ENCODE data around the gene PPIE. TPM values are rescaled to one million over a fixed set of nuclear protein-coding genes. Genes with fewer than 3 reads are reported as not detected.
"Not testable (repeated sequence)": the region's sequence is repeated elsewhere in the genome, so short reads cannot be mapped to it uniquely, and the experiment has no call there.

The PPIE gene
- total and polyA plus RNA-seq, 2 donors (not counting 1 experiment from before 2014, with no cell fraction given) = 68.6 to 78.3 TPM

DNA sequence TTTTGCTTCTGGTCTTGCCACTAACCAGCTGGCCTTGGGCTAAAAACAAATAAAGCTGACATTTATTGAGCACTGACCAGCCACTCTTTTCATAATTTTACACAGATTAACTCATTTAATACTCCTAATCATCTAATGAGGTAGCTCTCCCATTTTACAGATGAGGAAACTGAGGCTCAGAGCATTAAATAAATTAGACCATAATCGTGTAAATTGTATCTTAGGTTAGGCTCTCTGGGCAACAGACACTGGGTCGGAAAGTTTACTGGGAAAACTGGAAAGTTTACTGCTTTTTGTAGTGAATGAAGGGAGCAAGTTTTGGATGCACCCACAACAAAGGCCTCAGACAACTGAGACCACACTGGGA lies 42.6 kb downstream of the PPIE start:
- Mint-ChIP-seq H3K9me3 (ENCODE audit: insufficient read depth) (no peaks in the 10 kb centered on the region), H3K27me3 (peaks cover 3% of the 10 kb centered on the region), H3K4me3 (no peak overlapping the region), H3K4me1 (peaks cover 7% of the 10 kb centered on the region), H3K27ac (no peak overlapping the region)
- DNase-seq (no peak), ATAC-seq (ENCODE audit: low read depth) (no peak)
- no peak overlapping the region for H3K9ac ChIP-seq (ENCODE audit: low read length)
- no peaks in the 10 kb centered on the region for H3K4me1 ChIP-seq (ENCODE audit: control insufficient read depth in 2 of 2, insufficient read depth in 2 of 2, low read length in 2 of 2)
- no peaks in the 10 kb centered on the region for H4K20me1 ChIP-seq (ENCODE audit: control insufficient read depth, insufficient read depth, low read length, poor library complexity, severe bottlenecking)
- H3K27me3 ChIP-seq (replicated peaks in 1 of 4; ENCODE audit: control extremely low read depth in 1 of 4, control insufficient read depth in 3 of 4, insufficient read depth in 4 of 4, low read length in 3 of 4) = no peaks in the 10 kb centered on the region
- H2AFZ ChIP-seq (ENCODE audit: insufficient read depth, low read depth, low read length, poor library complexity, severe bottlenecking) = no peak overlapping the region
- no peaks in the 10 kb centered on the region for H3K79me2 ChIP-seq (ENCODE audit: control insufficient read depth, insufficient read depth, low read length)
- TF ChIP-seq CTCF (IDR thresholded peaks at IDR 0.05) = no peak
- TF ChIP-seq EZH2 (IDR thresholded peaks at IDR 0.05; ENCODE audit: borderline replicate concordance, insufficient read depth, low read depth, low read length, poor library complexity, severe bottlenecking) = no peak
- ChIA-PET CTCF (interaction anchor here (1.0 kb wide), 1 partner anchor 14 kb away, joined by 3 read pairs; no protein-coding TSS in a partner anchor), POLR2A (no interaction called here)
- H3K9me3 ChIP-seq (ENCODE audit: control extremely low read depth in 1 of 3, control insufficient read depth in 2 of 3, insufficient read depth in 1 of 3, low read length in 2 of 3) = peaks cover 0 to 3% (median 0%) of the 10 kb centered on the region in 3 donors
- no peak overlapping the region for H3K4me3 ChIP-seq (ENCODE audit: control extremely low read depth in 1 of 5, extremely low read depth in 1 of 5, insufficient read depth in 1 of 5, low read depth in 2 of 5, low read length in 4 of 5)
- no peak overlapping the region for H3K4me2 ChIP-seq (replicated peaks; ENCODE audit: low read depth, low read length, poor library complexity, severe bottlenecking)
- no peaks in the 10 kb centered on the region for H3K36me3 ChIP-seq (replicated peaks in 1 of 2; ENCODE audit: control extremely low read depth in 1 of 2, control insufficient read depth in 1 of 2, extremely low read depth in 1 of 2, insufficient read depth in 2 of 2, low read length in 1 of 2)
- no CpG with 5 or more reads among the region's 2 CpGs for WGBS (ENCODE audit: insufficient coverage)
- H3K27ac ChIP-seq (ENCODE audit: low read length in 2 of 2) = no peak overlapping the region
- intact Hi-C loops (cut with micrococcal nuclease) = no loop called here

DNA sequence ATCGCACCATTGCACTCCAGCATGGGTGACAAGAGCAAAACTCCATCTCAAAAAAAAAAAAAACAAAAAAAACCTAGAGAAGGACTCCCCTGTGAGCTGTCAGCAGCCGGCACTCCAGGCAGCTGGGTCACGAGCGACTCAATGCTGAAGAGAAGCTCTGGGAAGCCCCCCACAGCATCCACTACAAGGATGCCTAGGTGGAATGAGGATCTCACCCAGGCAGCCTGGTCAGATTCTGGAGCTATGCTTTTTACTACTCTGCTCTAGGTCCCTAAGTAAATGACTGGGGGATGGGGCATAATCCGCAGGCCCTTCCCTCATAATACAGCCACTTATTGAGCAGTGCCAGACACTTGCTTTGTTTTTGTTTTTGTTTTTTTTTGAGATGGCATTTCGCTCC lies 43.4 kb downstream of the PPIE start:
- H3K36me3 ChIP-seq (replicated peaks in 1 of 2; ENCODE audit: control extremely low read depth in 1 of 2, control insufficient read depth in 1 of 2, extremely low read depth in 1 of 2, insufficient read depth in 2 of 2, low read length in 1 of 2) = no peaks in the 10 kb centered on the region
- no peak overlapping the region for H3K27ac Mint-ChIP-seq
- H3K4me3 ChIP-seq (ENCODE audit: control extremely low read depth in 1 of 5, extremely low read depth in 1 of 5, insufficient read depth in 1 of 5, low read depth in 2 of 5, low read length in 4 of 5) = no peak overlapping the region
- H3K27me3 Mint-ChIP-seq = peaks cover 4% of the 10 kb centered on the region
- intact Hi-C loops (cut with micrococcal nuclease) = no loop called here
- ChIA-PET POLR2A (interaction anchor here (0.6 kb wide), 1 partner anchor 17 kb away, joined by 5 read pairs; no protein-coding TSS in a partner anchor), CTCF (interaction anchor here (1.0 to 1.2 kb wide), 2 partner anchors 15 to 18 kb away, joined by 3 read pairs; no protein-coding TSS in a partner anchor)
- H3K4me1 ChIP-seq (ENCODE audit: control insufficient read depth in 2 of 2, insufficient read depth in 2 of 2, low read length in 2 of 2) = no peaks in the 10 kb centered on the region
- no peak for TF ChIP-seq CTCF (IDR thresholded peaks at IDR 0.05)
- no peak for TF ChIP-seq EZH2 (IDR thresholded peaks at IDR 0.05; ENCODE audit: borderline replicate concordance, insufficient read depth, low read depth, low read length, poor library complexity, severe bottlenecking)
- H3K79me2 ChIP-seq (ENCODE audit: control insufficient read depth, insufficient read depth, low read length) = no peaks in the 10 kb centered on the region
- no CpG with 5 or more reads among the region's 6 CpGs for WGBS (ENCODE audit: insufficient coverage)
- H2AFZ ChIP-seq (ENCODE audit: insufficient read depth, low read depth, low read length, poor library complexity, severe bottlenecking) = no peak overlapping the region
- peaks cover 0 to 3% (median 0%) of the 10 kb centered on the region in 3 donors for H3K9me3 ChIP-seq (ENCODE audit: control extremely low read depth in 1 of 3, control insufficient read depth in 2 of 3, insufficient read depth in 1 of 3, low read length in 2 of 3)
- no peak overlapping the region for H3K27ac ChIP-seq (ENCODE audit: low read length in 2 of 2)
- no peak for DNase-seq
- no peak overlapping the region for H3K9ac ChIP-seq (ENCODE audit: low read length)
- H3K4me3 Mint-ChIP-seq = no peak overlapping the region
- no peak for ATAC-seq (ENCODE audit: low read depth)
- peaks cover 0 to 5% (median 0%) of the 10 kb centered on the region in 4 experiments for H3K27me3 ChIP-seq (replicated peaks in 1 of 4; ENCODE audit: control extremely low read depth in 1 of 4, control insufficient read depth in 3 of 4, insufficient read depth in 4 of 4, low read length in 3 of 4)
- peaks cover 3% of the 10 kb centered on the region for H3K4me1 Mint-ChIP-seq
- H3K9me3 Mint-ChIP-seq (ENCODE audit: insufficient read depth) = no peaks in the 10 kb centered on the region
- H3K4me2 ChIP-seq (replicated peaks; ENCODE audit: low read depth, low read length, poor library complexity, severe bottlenecking) = no peak overlapping the region
- no peaks in the 10 kb centered on the region for H4K20me1 ChIP-seq (ENCODE audit: control insufficient read depth, insufficient read depth, low read length, poor library complexity, severe bottlenecking)

DNA sequence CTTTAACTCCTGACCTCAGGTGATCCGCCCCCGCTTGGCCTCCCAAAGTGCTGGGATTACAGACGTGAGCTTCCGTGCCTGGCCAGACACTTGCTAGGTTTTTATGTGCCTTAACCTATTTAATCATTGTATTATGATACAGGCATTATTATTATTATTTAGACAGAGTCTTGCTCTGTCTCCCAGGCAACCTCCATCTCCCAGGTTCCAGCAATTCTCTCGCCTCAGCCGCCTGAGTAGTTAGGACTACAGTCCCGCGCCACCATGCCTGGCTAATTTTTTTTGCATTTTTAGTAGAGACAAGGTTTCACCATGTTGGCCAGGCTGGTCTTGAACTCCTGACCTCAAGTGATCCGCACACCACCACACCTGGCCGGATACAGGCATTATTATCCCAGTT lies 44.0 kb downstream of the PPIE start:
- H3K27ac ChIP-seq (ENCODE audit: low read length in 2 of 2); H3K27ac Mint-ChIP-seq; DNase-seq; H3K4me3 Mint-ChIP-seq; H4K20me1 ChIP-seq (ENCODE audit: control insufficient read depth, insufficient read depth, low read length, poor library complexity, severe bottlenecking); H3K4me3 ChIP-seq (ENCODE audit: control extremely low read depth in 1 of 5, extremely low read depth in 1 of 5, insufficient read depth in 1 of 5, low read depth in 2 of 5, low read length in 4 of 5); H3K4me2 ChIP-seq (replicated peaks; ENCODE audit: low read depth, low read length, poor library complexity, severe bottlenecking); H3K27me3 ChIP-seq (replicated peaks in 1 of 4; ENCODE audit: control extremely low read depth in 1 of 4, control insufficient read depth in 3 of 4, insufficient read depth in 4 of 4, low read length in 3 of 4); H3K9me3 Mint-ChIP-seq (ENCODE audit: insufficient read depth); H3K9ac ChIP-seq (ENCODE audit: low read length); H3K4me1 ChIP-seq (ENCODE audit: control insufficient read depth in 2 of 2, insufficient read depth in 2 of 2, low read length in 2 of 2); H3K36me3 ChIP-seq (replicated peaks in 1 of 2; ENCODE audit: control extremely low read depth in 1 of 2, control insufficient read depth in 1 of 2, extremely low read depth in 1 of 2, insufficient read depth in 2 of 2, low read length in 1 of 2); H3K79me2 ChIP-seq (ENCODE audit: control insufficient read depth, insufficient read depth, low read length); H3K9me3 ChIP-seq (ENCODE audit: control extremely low read depth in 1 of 3, control insufficient read depth in 2 of 3, insufficient read depth in 1 of 3, low read length in 2 of 3); H3K4me1 Mint-ChIP-seq; intact Hi-C loops (cut with micrococcal nuclease); ATAC-seq (ENCODE audit: low read depth); H2AFZ ChIP-seq (ENCODE audit: insufficient read depth, low read depth, low read length, poor library complexity, severe bottlenecking): not testable (repeated sequence)
- 95% methylated on average over 6 of the region's 10 CpGs for WGBS (ENCODE audit: insufficient coverage)
- CTCF ChIA-PET = interaction anchor here (1.2 kb wide), 1 partner anchor 18 kb away, joined by 3 read pairs; no protein-coding TSS in a partner anchor
- peaks cover 10% of the 10 kb centered on the region for H3K27me3 Mint-ChIP-seq
- POLR2A ChIA-PET = interaction anchor here (0.6 kb wide), 1 partner anchor 16 kb away, joined by 5 read pairs; no protein-coding TSS in a partner anchor

Measured in B cell (primary cell).